Measurements from ENCODE around the gene TGIF1. TPM values are rescaled to one million over a fixed set of nuclear protein-coding genes. Genes with fewer than 3 reads are reported as not detected.

The TGIF1 gene
- total and polyA plus RNA-seq, 9 of the 15 experiments (the other 6 are each of a cell fraction or from before 2014, with no cell fraction given) = 16.1 to 77.7 (median 44.6) TPM

DNA sequence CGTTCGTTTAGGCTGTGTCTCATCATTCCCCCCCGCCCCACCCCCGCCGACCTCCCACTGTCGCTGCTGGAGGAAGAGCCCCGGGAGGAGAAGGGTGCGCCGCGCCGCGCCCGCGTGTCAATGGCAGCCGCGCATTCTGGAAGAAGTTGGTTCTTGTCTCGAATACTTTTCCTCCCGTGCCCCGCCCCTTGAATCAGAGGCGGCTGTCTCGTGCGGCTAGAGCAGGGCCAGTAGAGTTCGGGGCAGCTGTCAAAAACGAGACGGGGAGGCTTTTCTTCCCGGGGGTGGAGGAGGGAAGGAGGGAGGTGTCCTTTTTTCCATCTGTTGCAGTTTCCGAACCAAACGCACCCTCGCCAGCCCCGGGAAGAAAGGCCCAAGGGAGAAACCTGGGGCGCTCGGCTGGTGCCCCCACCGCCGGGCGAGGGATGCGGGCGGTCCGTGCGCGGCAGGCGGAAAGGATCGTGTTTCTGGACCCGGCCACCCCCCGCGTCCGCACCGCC lies 410 bp upstream of the TGIF1 start (continued):
- peak; percentile 2 for TF ChIP-seq TAF1 (IDR thresholded peaks at IDR 0.05; ENCODE audit: control insufficient read depth, extremely low read depth, insufficient read depth, low read length, severe bottlenecking)
- TF ChIP-seq ZC3H8 (IDR thresholded peaks at IDR 0.05) = no peak
- no peak for TF ChIP-seq SMAD2 (IDR thresholded peaks at IDR 0.05; ENCODE audit: low read depth, low read length)
- TF ChIP-seq SIX5 (IDR thresholded peaks at IDR 0.05; ENCODE audit: borderline replicate concordance in 1 of 2, insufficient read depth in 1 of 2, low read depth in 1 of 2, low read length in 2 of 2) = no peak
- TF ChIP-seq POLR2AphosphoS2 (IDR thresholded peaks at IDR 0.05; ENCODE audit: low read length) = no peak
- TF ChIP-seq, protein P1, sequence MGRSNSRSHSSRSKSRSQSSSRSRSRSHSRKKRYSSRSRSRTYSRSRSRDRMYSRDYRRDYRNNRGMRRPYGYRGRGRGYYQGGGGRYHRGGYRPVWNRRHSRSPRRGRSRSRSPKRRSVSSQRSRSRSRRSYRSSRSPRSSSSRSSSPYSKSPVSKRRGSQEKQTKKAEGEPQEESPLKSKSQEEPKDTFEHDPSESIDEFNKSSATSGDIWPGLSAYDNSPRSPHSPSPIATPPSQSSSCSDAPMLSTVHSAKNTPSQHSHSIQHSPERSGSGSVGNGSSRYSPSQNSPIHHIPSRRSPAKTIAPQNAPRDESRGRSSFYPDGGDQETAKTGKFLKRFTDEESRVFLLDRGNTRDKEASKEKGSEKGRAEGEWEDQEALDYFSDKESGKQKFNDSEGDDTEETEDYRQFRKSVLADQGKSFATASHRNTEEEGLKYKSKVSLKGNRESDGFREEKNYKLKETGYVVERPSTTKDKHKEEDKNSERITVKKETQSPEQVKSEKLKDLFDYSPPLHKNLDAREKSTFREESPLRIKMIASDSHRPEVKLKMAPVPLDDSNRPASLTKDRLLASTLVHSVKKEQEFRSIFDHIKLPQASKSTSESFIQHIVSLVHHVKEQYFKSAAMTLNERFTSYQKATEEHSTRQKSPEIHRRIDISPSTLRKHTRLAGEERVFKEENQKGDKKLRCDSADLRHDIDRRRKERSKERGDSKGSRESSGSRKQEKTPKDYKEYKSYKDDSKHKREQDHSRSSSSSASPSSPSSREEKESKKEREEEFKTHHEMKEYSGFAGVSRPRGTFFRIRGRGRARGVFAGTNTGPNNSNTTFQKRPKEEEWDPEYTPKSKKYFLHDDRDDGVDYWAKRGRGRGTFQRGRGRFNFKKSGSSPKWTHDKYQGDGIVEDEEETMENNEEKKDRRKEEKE (IDR thresholded peaks at IDR 0.05; ENCODE audit: borderline replicate concordance in 1 of 2, control insufficient read depth in 1 of 2, low read depth in 2 of 2, low read length in 1 of 2) = no peak
- TF ChIP-seq MNT (conservative IDR thresholded peaks at IDR 0.05) = no peak
- no peak for TF ChIP-seq SMARCA4 (IDR thresholded peaks at IDR 0.05)
- TF ChIP-seq CHD1 (IDR thresholded peaks at IDR 0.05; ENCODE audit: low read length) = no peak
- no peak for TF ChIP-seq CBX8 (IDR thresholded peaks at IDR 0.05; ENCODE audit: borderline replicate concordance, extremely low read depth, low read depth, low read length, poor library complexity, severe bottlenecking)
- no peak for TF ChIP-seq TSHZ1 (CRISPR knock-in tag; IDR thresholded peaks at IDR 0.05)
- no peak for TF ChIP-seq HSF4 (CRISPR knock-in tag; IDR thresholded peaks at IDR 0.05; ENCODE audit: borderline replicate concordance)
- no peak for TF ChIP-seq FOXA3 (CRISPR knock-in tag; conservative IDR thresholded peaks at IDR 0.05 in 1 of 2, IDR thresholded peaks at IDR 0.05 in 1 of 2)
- TF ChIP-seq SREBF1 (IDR thresholded peaks at IDR 0.05; ENCODE audit: borderline replicate concordance, low read depth, low read length) = no peak
- TF ChIP-seq E2F8 (IDR thresholded peaks at IDR 0.05; ENCODE audit: low read depth, partially characterized antibody) = no peak
- TF ChIP-seq ZNF316 (IDR thresholded peaks at IDR 0.05) = no peak

All from K562 (cell line).